HFFc6 (cell line): Measurements from ENCODE around the gene UBE2Z. TPM values are rescaled to one million over a fixed set of nuclear protein-coding genes. Genes with fewer than 3 reads are reported as not detected.

ENCODE experiments used
- DNase-seq: peaks from one replicate; pipeline ENCODE4 v3.0.0-alpha.2; 2018
- H3K27ac Mint-ChIP-seq: 2 replicates; pipeline ENCODE4 v1.8.0; 2020; ENCODE audit warnings: mild to moderate bottlenecking, mixed read lengths
- H3K27me3 Mint-ChIP-seq: 2 replicates; pipeline ENCODE4 v1.8.0; 2021; ENCODE audit warnings: mild to moderate bottlenecking, moderate library complexity, mixed read lengths; ENCODE audit not compliant: insufficient read depth
- H3K36me3 Mint-ChIP-seq: 2 replicates; pipeline ENCODE4 v1.8.0; 2021; ENCODE audit warnings: low read depth, mixed read lengths
- H3K4me1 Mint-ChIP-seq: 2 replicates; pipeline ENCODE4 v1.8.0; 2020; ENCODE audit warnings: low read depth, mixed read lengths
- H3K4me3 Mint-ChIP-seq: 2 replicates; pipeline ENCODE4 v1.8.0; 2020; ENCODE audit warnings: mild to moderate bottlenecking, moderate library complexity, mixed read lengths
- H3K9me3 Mint-ChIP-seq: 2 replicates; pipeline ENCODE4 v1.8.0; 2020; ENCODE audit warnings: mild to moderate bottlenecking, mixed read lengths
- total RNA-seq, 6 experiments: library from RNA; stranded (reverse); fragmentation: NEBNext Ultra II Directional; extraction: Animal tissue kit (Norgen Biotek cat#: 25700); gene quantifications; 2 replicates in 1 of 6; 3 replicates in 5 of 6; pipeline ENCODE4 v1.2.3, GENCODE V29; 2021
- TF ChIP-seq, protein P1 (sequence below): fragments of 200-600 bp; sonication (generic); IDR thresholded peaks from 2 replicates; pipeline ENCODE4 v1.5.0; 2021; ENCODE audit warnings: antibody characterized with exemption, mild to moderate bottlenecking

Gene UBE2Z
- total RNA-seq, 6 experiments from 2014 or later, result 117 to 135 (median 125) TPM

DNA sequence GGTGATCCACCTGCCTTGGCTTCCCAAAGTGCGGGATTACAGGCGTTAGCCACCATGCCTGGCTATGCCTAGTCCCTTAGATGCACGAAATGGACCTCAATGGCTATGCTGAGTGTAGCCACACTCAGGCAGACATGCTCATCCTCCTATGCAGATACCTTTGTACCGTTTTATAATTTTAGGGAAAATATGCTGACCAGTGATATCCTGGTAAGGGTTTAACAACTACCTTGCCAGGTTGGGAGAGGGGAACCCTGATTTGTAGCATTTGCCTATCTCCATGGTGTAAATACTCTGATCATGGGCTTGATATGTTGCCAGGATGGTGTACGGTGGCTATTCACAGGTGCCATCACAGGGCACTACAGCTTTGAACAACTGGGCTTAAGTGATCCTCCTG, 43.4 kb downstream of the UBE2Z start:
- H3K27me3 Mint-ChIP-seq, result peaks cover 3% of the 10 kb centered on the region; the same call in 1 of the 2 replicates
- H3K9me3 Mint-ChIP-seq, result no peaks in the 10 kb centered on the region
- H3K4me3 Mint-ChIP-seq, result no peak overlapping the region
- TF ChIP-seq, protein P1, sequence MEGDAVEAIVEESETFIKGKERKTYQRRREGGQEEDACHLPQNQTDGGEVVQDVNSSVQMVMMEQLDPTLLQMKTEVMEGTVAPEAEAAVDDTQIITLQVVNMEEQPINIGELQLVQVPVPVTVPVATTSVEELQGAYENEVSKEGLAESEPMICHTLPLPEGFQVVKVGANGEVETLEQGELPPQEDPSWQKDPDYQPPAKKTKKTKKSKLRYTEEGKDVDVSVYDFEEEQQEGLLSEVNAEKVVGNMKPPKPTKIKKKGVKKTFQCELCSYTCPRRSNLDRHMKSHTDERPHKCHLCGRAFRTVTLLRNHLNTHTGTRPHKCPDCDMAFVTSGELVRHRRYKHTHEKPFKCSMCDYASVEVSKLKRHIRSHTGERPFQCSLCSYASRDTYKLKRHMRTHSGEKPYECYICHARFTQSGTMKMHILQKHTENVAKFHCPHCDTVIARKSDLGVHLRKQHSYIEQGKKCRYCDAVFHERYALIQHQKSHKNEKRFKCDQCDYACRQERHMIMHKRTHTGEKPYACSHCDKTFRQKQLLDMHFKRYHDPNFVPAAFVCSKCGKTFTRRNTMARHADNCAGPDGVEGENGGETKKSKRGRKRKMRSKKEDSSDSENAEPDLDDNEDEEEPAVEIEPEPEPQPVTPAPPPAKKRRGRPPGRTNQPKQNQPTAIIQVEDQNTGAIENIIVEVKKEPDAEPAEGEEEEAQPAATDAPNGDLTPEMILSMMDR, result no peak
- DNase-seq, result no peak
- H3K4me1 Mint-ChIP-seq, result peaks cover 17% of the 10 kb centered on the region
- no peak overlapping the region for H3K27ac Mint-ChIP-seq
- H3K36me3 Mint-ChIP-seq, result no peaks in the 10 kb centered on the region

DNA sequence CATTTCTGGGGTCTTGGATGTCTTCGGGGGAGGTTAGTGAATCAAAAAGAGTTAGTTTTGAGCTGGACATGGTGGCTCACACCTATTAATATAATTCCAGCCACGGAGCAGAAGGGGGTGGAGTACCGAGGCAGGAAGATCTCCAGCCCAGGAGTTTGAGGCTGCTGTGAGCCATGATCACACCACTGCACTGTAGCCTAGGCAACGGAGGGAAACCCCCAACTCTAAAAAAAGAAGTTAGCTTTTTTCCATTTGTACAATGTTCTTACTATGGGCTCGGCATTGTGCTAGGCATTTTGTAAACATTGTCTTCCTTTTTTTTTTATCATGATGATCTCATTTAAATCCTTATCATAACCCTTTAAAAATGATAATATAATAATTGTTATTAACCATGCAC, 44.7 kb downstream of the UBE2Z start:
- Mint-ChIP-seq H3K4me1 (peaks cover 21% of the 10 kb centered on the region), H3K9me3 (no peaks in the 10 kb centered on the region), H3K4me3 (peak overlapping the region; percentile 44; the same call in 1 of the 2 replicates), H3K27ac (peak overlapping the region; percentile 14; the same call in 1 of the 2 replicates), H3K36me3 (no peaks in the 10 kb centered on the region), H3K27me3 (peaks cover 1% of the 10 kb centered on the region; the same call in 1 of the 2 replicates)
- no peak for DNase-seq
- TF ChIP-seq, protein P1, result no peak

DNA sequence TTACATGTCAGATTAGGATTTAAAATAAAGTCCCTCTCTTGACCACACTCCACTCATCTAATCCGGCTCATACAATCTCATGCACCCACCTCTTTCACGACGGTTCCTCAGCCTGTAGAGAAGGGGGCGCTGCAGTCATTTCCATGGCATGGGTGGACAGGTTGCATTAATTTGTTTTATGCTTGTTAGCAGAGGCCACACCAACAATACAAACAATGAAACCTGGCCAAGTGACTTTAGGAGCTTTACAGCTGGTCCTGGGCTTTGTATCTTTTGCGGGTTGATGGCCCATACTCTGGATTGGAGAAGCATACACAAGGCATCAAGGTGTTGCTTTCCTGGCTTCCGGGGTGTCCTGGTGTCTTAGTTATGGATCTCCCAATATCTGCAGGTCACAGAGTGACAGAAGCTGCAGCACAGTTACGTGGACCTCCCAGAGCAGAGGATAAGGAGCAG, 46.1 kb downstream of the UBE2Z start:
- DNase-seq, result peak; percentile 52
- Mint-ChIP-seq H3K27ac (no peak overlapping the region; the same call in 1 of the 2 replicates), H3K9me3 (no peaks in the 10 kb centered on the region), H3K27me3 (peaks cover 1% of the 10 kb centered on the region; the same call in 1 of the 2 replicates), H3K36me3 (no peaks in the 10 kb centered on the region), H3K4me1 (peaks cover 21% of the 10 kb centered on the region), H3K4me3 (no peak overlapping the region)
- TF ChIP-seq, protein P1, result peak; percentile 78

DNA sequence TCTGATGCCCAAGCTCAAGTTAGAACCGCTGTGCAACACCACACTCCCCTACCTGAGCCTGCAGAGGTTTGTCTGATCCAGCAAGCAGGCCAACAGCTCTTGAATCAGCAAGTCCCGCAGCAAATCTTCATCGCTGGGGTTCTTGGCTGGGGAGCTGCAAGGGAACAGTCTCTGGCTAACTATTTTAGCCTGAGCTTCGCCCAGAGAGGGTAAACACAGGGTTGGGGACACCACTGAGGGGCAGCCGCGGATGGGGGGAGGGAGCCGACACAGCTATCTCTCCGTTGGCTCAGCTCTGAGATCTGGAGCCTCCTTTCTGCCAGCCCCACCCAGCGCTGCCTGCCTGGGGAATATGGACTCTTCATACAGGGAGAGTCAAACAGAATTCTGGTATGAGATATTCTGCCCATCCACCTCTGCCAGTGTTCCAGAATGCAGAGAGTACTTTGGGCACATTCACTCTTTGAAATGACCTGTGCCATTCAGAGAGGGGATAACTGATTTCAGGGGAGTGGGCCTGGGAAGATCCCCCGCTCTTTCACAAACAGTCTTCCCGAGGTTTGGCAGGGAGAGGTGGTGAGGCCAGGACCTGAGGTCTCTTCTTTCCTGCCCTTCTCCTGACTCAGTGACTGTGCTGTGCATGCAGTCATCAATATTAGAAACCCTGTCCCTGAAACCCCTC, 52.8 kb downstream of the UBE2Z start:
- DNase-seq, result no peak

DNA sequence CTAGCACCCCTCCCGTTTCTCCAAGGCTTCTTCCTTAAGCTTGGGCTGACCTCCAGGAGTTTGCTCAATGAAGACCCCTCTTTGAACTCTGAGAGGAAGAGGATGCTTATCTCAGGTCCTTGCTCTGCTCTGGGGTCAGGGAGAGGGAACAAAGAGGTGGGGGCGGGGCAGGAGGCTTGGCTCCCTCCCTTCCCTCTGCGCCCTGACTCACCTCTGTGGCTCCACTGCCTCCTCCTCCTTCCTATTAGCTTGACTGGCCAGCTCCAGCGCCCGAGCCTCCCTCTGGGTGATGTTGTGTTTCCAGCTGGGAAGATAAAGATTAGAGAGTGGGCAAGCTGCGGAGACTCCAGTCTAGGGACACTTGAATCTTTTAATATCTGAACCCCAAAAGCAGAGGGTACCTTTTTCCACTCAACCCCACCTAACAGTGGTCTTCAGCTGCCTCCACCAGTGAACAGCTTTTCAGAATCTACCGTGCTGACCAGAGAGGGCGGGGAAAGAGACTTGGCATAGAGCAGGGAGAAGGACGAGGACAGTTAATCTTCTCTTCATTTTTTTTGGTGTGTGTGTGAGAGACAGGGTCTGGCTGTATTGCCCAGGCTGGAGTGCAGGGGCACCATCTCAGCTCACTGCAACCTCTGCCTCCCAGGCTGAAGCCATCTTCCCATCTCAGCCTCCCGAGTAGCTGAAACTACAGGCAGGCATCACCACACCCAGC, 53.5 kb downstream of the UBE2Z start:
- TF ChIP-seq, protein P1, result no peak
- Mint-ChIP-seq H3K27ac (peak overlapping the region; percentile 89), H3K9me3 (no peaks in the 10 kb centered on the region), H3K36me3 (no peaks in the 10 kb centered on the region), H3K4me1 (peaks cover 29% of the 10 kb centered on the region), H3K27me3 (no peaks in the 10 kb centered on the region; the same call in 1 of the 2 replicates), H3K4me3 (peak overlapping the region; percentile 82)
- DNase-seq, result peak; percentile 65

More for the DNA sequence above, 52.8 kb downstream of the UBE2Z start:
- Mint-ChIP-seq H3K9me3 (no peaks in the 10 kb centered on the region), H3K4me1 (peaks cover 32% of the 10 kb centered on the region), H3K36me3 (no peaks in the 10 kb centered on the region), H3K27ac (peak overlapping the region; percentile 89), H3K27me3 (no peaks in the 10 kb centered on the region; the same call in 1 of the 2 replicates), H3K4me3 (peak overlapping the region; percentile 82)
- TF ChIP-seq, protein P1, result no peak
